Measurements from ENCODE around the gene CNN3.
"Not testable (repeated sequence)": the region's sequence is repeated elsewhere in the genome, so short reads cannot be mapped to it uniquely, and the experiment has no call there.

CNN3 gene

GRCh38 chr1:94951046-94951445 is 24.1 kb upstream of the CNN3 start:
- DNase-seq (ENCODE audit: insufficient read length, low spot score) (no peak), FAIRE-seq (no peak)

- no peak for FAIRE-seq
- no peak for DNase-seq (ENCODE audit: insufficient read length, low spot score)
These were observed 23.1 kb upstream of the CNN3 start for GRCh38 chr1:94949681-94950661.

GRCh38 chr1:94947437-94947836 is 20.5 kb upstream of the CNN3 start:
- no peak for FAIRE-seq

GRCh38 chr1:94946886-94947285 is 20.0 kb upstream of the CNN3 start:
- DNase-seq (ENCODE audit: insufficient read length, low spot score) (no peak), FAIRE-seq (no peak)

More at GRCh38 chr1:94947437-94947836, 20.5 kb upstream of the CNN3 start:
- no peak for DNase-seq (ENCODE audit: insufficient read length, low spot score)

GRCh38 chr1:94942171-94943128 is 15.5 kb upstream of the CNN3 start:
- DNase-seq (ENCODE audit: insufficient read length, low spot score) (no peak), FAIRE-seq (no peak)

- not testable (repeated sequence) for FAIRE-seq
These were observed 14.6 kb upstream of the CNN3 start for GRCh38 chr1:94941480-94941879.

GRCh38 chr1:94940738-94941137 is 13.8 kb upstream of the CNN3 start:
- FAIRE-seq (no peak), DNase-seq (ENCODE audit: insufficient read length, low spot score) (no peak)

More at GRCh38 chr1:94941480-94941879, 14.6 kb upstream of the CNN3 start:
- not testable (repeated sequence) for DNase-seq (ENCODE audit: insufficient read length, low spot score)

GRCh38 chr1:94937820-94938219 is 10.9 kb upstream of the CNN3 start:
- no peak for DNase-seq (ENCODE audit: insufficient read length, low spot score)
- no peak for FAIRE-seq

- DNase-seq (ENCODE audit: insufficient read length, low spot score) = no peak
- no peak for FAIRE-seq
These were observed 10.1 kb upstream of the CNN3 start for GRCh38 chr1:94936861-94937620.

GRCh38 chr1:94935476-94935875 is 8.6 kb upstream of the CNN3 start:
- FAIRE-seq (no peak), DNase-seq (ENCODE audit: insufficient read length, low spot score) (no peak)

GRCh38 chr1:94935034-94935433 is 8.1 kb upstream of the CNN3 start:
- FAIRE-seq = no peak

GRCh38 chr1:94934551-94934950 is 7.6 kb upstream of the CNN3 start:
- no peak for FAIRE-seq
- DNase-seq (ENCODE audit: insufficient read length, low spot score) = no peak

More at GRCh38 chr1:94935034-94935433, 8.1 kb upstream of the CNN3 start:
- no peak for DNase-seq (ENCODE audit: insufficient read length, low spot score)

GRCh38 chr1:94931254-94931841 is 4.4 kb upstream of the CNN3 start:
- DNase-seq (ENCODE audit: insufficient read length, low spot score) = no peak
- no peak for FAIRE-seq

- no peak for DNase-seq (ENCODE audit: insufficient read length, low spot score)
- no peak for FAIRE-seq
These were observed 2.7 kb upstream of the CNN3 start for GRCh38 chr1:94929351-94930217.

- DNase-seq (ENCODE audit: insufficient read length, low spot score) (no peak), FAIRE-seq (no peak)
These were observed 1.5 kb upstream of the CNN3 start for GRCh38 chr1:94928293-94928939.

- DNase-seq (ENCODE audit: insufficient read length, low spot score) = no peak
- no peak for FAIRE-seq
These were observed 680 bp upstream of the CNN3 start for GRCh38 chr1:94927405-94928175.

- DNase-seq (ENCODE audit: insufficient read length, low spot score) (no peak), FAIRE-seq (no peak)
These were observed 590 bp downstream of the CNN3 start for GRCh38 chr1:94926126-94926914.

Data from GM19239 (cell line).